Mucosa of stomach (tissue), 1 donor: ENCODE results near the gene LNX1.
"Not testable (repeated sequence)": the region's sequence is repeated elsewhere in the genome, so short reads cannot be mapped to it uniquely, and the experiment has no call there.

Experiments
- H3K27me3 ChIP-seq: one replicate; pipeline ENCODE4 v1.7.0; 2013; ENCODE audit warnings: mild to moderate bottlenecking, low read length; ENCODE audit not compliant: control insufficient read depth, insufficient read depth
- H3K36me3 ChIP-seq: one replicate; pipeline ENCODE4 v1.7.0; 2013; ENCODE audit warnings: low read length; ENCODE audit not compliant: control insufficient read depth, insufficient read depth
- H3K4me1 ChIP-seq: one replicate; pipeline ENCODE4 v1.7.0; 2013; ENCODE audit warnings: mild to moderate bottlenecking, low read length; ENCODE audit not compliant: control insufficient read depth, insufficient read depth
- H3K4me3 ChIP-seq: one replicate; pipeline ENCODE4 v1.7.0; 2013; ENCODE audit warnings: low read length
- H3K9ac ChIP-seq: one replicate; pipeline ENCODE4 v1.7.0; 2013; ENCODE audit warnings: mild to moderate bottlenecking, low read length, moderate library complexity
- H3K9me3 ChIP-seq: one replicate; pipeline ENCODE4 v1.7.0; 2013; ENCODE audit warnings: mild to moderate bottlenecking, low read length, moderate library complexity; ENCODE audit not compliant: control insufficient read depth
- donor health status: Pancreatic carcinoma.

LNX1 gene

GRCh38 chr4:53483250-53483649 lies 108.0 kb downstream of the LNX1 start:
- Histone ChIP-seq H3K27me3 (no peaks in the 10 kb centered on the region), H3K9me3 (no peaks in the 10 kb centered on the region), H3K9ac (no peak overlapping the region), H3K4me1 (no peaks in the 10 kb centered on the region), H3K4me3 (no peak overlapping the region), H3K36me3 (no peaks in the 10 kb centered on the region)

- no peaks in the 10 kb centered on the region for H3K36me3 ChIP-seq
- no peaks in the 10 kb centered on the region for H3K9me3 ChIP-seq
- H3K4me3 ChIP-seq: no peak overlapping the region
- no peak overlapping the region for H3K9ac ChIP-seq
- no peaks in the 10 kb centered on the region for H3K4me1 ChIP-seq
- H3K27me3 ChIP-seq: no peaks in the 10 kb centered on the region
Observed at GRCh38 chr4:53481586-53481985, 109.7 kb downstream of the LNX1 start.

GRCh38 chr4:53480909-53481308 lies 110.4 kb downstream of the LNX1 start:
- H3K27me3 ChIP-seq: no peaks in the 10 kb centered on the region
- no peak overlapping the region for H3K9ac ChIP-seq
- no peaks in the 10 kb centered on the region for H3K4me1 ChIP-seq
- no peak overlapping the region for H3K4me3 ChIP-seq
- H3K9me3 ChIP-seq: no peaks in the 10 kb centered on the region
- H3K36me3 ChIP-seq: no peaks in the 10 kb centered on the region

- Histone ChIP-seq H3K9me3 (no peaks in the 10 kb centered on the region), H3K27me3 (no peaks in the 10 kb centered on the region), H3K36me3 (no peaks in the 10 kb centered on the region), H3K4me3 (no peak overlapping the region), H3K4me1 (no peaks in the 10 kb centered on the region), H3K9ac (no peak overlapping the region)
Observed at GRCh38 chr4:53479736-53480525, 111.4 kb downstream of the LNX1 start.

DNA sequence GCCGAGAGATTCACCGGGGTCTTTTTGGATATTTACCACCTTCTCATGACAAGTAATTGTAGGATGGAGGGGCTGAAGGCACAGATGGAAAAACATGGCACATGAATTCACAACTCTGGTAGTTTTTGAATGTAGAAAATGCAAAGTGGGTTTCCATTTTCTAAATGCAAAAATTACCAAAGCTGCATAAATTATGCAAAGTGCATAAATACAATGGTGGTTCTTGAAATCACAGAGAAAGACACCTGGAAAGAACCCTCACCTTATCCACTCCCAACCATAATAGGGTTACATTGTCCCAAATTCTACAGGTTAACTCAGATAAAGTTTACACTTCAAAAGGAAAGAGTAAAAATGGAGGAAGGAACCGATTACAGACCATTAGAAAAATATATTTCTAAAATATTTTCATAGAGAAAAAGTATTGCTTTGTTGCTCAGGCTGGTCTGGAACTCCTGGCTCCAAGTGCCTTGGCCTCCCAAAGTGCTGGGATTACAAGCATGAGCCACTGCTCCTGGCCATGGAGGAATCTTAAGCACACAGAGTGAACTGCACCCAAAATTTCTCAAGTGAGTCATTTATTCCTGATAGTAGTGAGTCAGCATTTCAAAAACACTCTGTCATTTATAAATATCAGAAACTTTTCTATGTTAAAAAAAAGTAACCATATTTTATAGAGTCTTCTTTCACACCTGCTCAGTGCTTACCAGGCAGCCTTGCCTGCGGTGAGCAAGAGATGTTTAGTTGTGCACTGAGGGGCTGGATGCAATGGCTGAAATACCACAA lies 112.4 kb downstream of the LNX1 start:
- no peak overlapping the region for H3K4me3 ChIP-seq
- H3K9me3 ChIP-seq: no peaks in the 10 kb centered on the region
- H3K27me3 ChIP-seq: no peaks in the 10 kb centered on the region
- no peak overlapping the region for H3K9ac ChIP-seq
- H3K4me1 ChIP-seq: no peaks in the 10 kb centered on the region
- no peaks in the 10 kb centered on the region for H3K36me3 ChIP-seq

- Histone ChIP-seq H3K27me3 (no peaks in the 10 kb centered on the region), H3K4me1 (no peaks in the 10 kb centered on the region), H3K36me3 (no peaks in the 10 kb centered on the region), H3K9me3 (no peaks in the 10 kb centered on the region), H3K4me3 (no peak overlapping the region), H3K9ac (no peak overlapping the region)
Observed at GRCh38 chr4:53477636-53478035, 113.7 kb downstream of the LNX1 start.

GRCh38 chr4:53477038-53477565 lies 114.2 kb downstream of the LNX1 start:
- no peaks in the 10 kb centered on the region for H3K9me3 ChIP-seq
- H3K4me1 ChIP-seq: no peaks in the 10 kb centered on the region
- no peak overlapping the region for H3K9ac ChIP-seq
- no peaks in the 10 kb centered on the region for H3K36me3 ChIP-seq
- no peaks in the 10 kb centered on the region for H3K27me3 ChIP-seq
- H3K4me3 ChIP-seq: no peak overlapping the region

DNA sequence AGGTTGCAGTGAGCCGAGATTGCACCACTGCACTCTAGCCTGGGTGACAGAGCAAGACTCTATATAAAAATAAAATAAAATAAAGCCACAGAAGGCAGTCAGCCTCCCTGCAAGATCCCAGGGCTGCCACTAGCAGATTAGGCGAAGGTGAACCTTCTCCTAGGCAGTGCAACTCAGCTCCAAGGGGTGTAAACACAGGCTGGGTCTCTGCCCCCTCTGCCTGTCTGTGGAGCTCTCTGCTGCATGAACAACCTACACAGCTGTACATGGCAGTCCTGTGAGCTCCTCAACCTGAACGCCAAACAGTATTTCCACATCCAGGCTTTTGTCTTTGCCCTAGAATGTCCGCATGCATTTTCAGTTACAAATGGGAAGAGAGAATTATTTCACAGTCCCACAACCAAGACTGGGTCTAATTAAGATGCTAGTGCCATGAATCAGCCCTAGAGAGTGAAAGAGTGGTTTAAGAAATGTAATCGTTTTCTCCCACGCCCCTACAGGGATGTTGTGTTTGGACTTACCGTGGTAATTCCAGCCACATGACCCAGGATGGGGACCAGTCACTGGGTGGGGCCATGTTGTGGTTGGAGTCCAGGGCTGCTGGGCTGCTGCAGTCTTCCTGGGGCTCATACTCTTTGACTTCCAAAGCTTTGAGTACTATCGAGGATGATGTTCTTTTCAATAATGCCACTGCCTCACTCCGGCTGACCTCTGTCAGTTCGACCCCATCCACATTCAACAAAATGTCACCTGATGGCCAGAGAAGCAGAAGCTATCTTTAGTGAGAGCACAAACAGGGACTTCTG lies 114.9 kb downstream of the LNX1 start:
- Histone ChIP-seq H3K9ac (no peak overlapping the region), H3K36me3 (no peaks in the 10 kb centered on the region), H3K27me3 (no peaks in the 10 kb centered on the region), H3K4me1 (no peaks in the 10 kb centered on the region), H3K9me3 (no peaks in the 10 kb centered on the region), H3K4me3 (no peak overlapping the region)

DNA sequence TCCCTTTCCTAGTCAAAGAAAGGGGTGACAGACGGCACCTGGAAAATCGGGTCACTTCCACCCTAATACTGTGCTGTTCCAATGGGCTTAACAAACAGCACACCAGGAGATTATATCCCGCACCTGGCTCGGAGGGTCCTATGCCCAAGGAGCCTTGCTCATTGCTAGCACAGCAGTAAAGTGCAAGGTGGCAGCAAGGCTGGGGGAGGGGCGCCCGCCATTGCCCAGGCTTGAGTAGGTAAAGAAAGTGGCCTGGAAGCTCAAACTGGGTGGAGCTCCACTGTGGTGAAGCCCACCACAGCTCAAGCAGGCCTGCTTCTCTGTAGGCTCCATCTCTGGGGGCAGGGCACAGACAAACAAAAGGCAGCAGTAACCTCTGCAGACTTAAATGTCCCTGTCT lies 124.7 kb downstream of the LNX1 start:
- not testable (repeated sequence) for H3K9me3 ChIP-seq, H3K4me3 ChIP-seq, H3K9ac ChIP-seq, H3K27me3 ChIP-seq, H3K36me3 ChIP-seq, H3K4me1 ChIP-seq

DNA sequence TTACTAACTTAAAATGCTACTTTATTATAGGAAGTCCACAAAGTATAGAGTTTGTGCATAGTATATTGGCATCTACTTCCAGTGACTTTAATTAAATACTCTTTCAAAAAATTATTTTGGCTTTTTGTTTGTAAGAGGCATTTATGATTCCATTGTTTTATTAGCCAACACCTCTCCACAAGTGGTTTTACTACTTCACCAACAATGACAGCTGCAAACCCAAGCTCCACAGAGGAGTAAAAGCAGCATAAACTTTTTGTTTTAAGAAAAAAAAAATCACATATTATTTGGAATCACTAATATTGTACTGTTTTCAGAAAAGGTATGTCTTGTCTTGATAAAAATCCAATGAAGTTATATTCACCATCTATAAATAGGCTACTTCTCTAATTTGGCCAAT lies 125.4 kb downstream of the LNX1 start:
- no peak overlapping the region for H3K4me3 ChIP-seq
- no peaks in the 10 kb centered on the region for H3K36me3 ChIP-seq
- no peaks in the 10 kb centered on the region for H3K4me1 ChIP-seq
- no peak overlapping the region for H3K9ac ChIP-seq
- H3K27me3 ChIP-seq: no peaks in the 10 kb centered on the region
- H3K9me3 ChIP-seq: no peaks in the 10 kb centered on the region

- no peaks in the 10 kb centered on the region for H3K9me3 ChIP-seq
- H3K27me3 ChIP-seq: no peaks in the 10 kb centered on the region
- no peaks in the 10 kb centered on the region for H3K36me3 ChIP-seq
- no peak overlapping the region for H3K9ac ChIP-seq
- H3K4me1 ChIP-seq: no peaks in the 10 kb centered on the region
- H3K4me3 ChIP-seq: no peak overlapping the region
Observed at GRCh38 chr4:53465281-53465680, 126.0 kb downstream of the LNX1 start.

GRCh38 chr4:53463340-53463739 lies 127.9 kb downstream of the LNX1 start:
- Histone ChIP-seq H3K9me3 (no peaks in the 10 kb centered on the region), H3K36me3 (no peaks in the 10 kb centered on the region), H3K4me3 (no peak overlapping the region), H3K27me3 (no peaks in the 10 kb centered on the region), H3K4me1 (no peaks in the 10 kb centered on the region), H3K9ac (no peak overlapping the region)
